Measurements from ENCODE around the gene ANAPC1. TPM values are rescaled to one million over a fixed set of nuclear protein-coding genes. Genes with fewer than 3 reads are reported as not detected.
A peak's percentile ranks its signal among the peaks of the same experiment; 100 is the strongest.

ANAPC1 gene
- total and polyA plus RNA-seq, 9 of the 15 experiments (the other 6 are each of a cell fraction or from before 2014, with no cell fraction given) = 14.0 to 126 (median 78.2) TPM

GRCh38 chr2:111883661-111884591, at the start of gene ANAPC1 (continued):
- peak; percentile 35; the same call in 1 of the 2 replicates for TF ChIP-seq ZNF592 (IDR thresholded peaks at IDR 0.05)
- TF ChIP-seq MBD1 (CRISPR knock-in tag; IDR thresholded peaks at IDR 0.05) = no peak
- TF ChIP-seq POLR3G (IDR thresholded peaks at IDR 0.05; ENCODE audit: extremely low read depth, insufficient read length, insufficient replicate concordance) = no peak
- TF ChIP-seq ZNF644 (tag; IDR thresholded peaks at IDR 0.05; ENCODE audit: low read depth) = no peak
- TF ChIP-seq JUND (IDR thresholded peaks at IDR 0.05; ENCODE audit: borderline replicate concordance, low read depth, low read length) = no peak
- TF ChIP-seq JUND (tag; IDR thresholded peaks at IDR 0.05; ENCODE audit: borderline replicate concordance, low read depth, low read length) = no peak
- no peak; the same call in 1 of the 2 replicates for TF ChIP-seq RNF2 (IDR thresholded peaks at IDR 0.05)
- no peak for TF ChIP-seq NCOA1 (IDR thresholded peaks at IDR 0.05; ENCODE audit: low read depth)
- TF ChIP-seq ZNF449 (CRISPR knock-in tag; IDR thresholded peaks at IDR 0.05) = no peak
- no peak; the same call in 1 of the 2 replicates for TF ChIP-seq HDAC2 (IDR thresholded peaks at IDR 0.05)
- TF ChIP-seq WHSC1 (IDR thresholded peaks at IDR 0.05; ENCODE audit: low read length) = no peak
- TF ChIP-seq, protein P1, sequence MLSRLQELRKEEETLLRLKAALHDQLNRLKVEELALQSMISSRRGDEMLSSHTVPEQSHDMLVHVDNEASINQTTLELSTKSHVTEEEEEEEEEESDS (CRISPR knock-in tag; IDR thresholded peaks at IDR 0.05) = no peak
- TF ChIP-seq MTA2 (IDR thresholded peaks at IDR 0.05; ENCODE audit: low read depth) = no peak
- TF ChIP-seq, protein P2, sequence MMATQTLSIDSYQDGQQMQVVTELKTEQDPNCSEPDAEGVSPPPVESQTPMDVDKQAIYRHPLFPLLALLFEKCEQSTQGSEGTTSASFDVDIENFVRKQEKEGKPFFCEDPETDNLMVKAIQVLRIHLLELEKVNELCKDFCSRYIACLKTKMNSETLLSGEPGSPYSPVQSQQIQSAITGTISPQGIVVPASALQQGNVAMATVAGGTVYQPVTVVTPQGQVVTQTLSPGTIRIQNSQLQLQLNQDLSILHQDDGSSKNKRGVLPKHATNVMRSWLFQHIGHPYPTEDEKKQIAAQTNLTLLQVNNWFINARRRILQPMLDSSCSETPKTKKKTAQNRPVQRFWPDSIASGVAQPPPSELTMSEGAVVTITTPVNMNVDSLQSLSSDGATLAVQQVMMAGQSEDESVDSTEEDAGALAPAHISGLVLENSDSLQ (IDR thresholded peaks at IDR 0.05) = peak; percentile 33
- no peak for TF ChIP-seq CEBPG (CRISPR knock-in tag; IDR thresholded peaks at IDR 0.05)
- TF ChIP-seq CEBPG (tag; conservative IDR thresholded peaks at IDR 0.05 in 1 of 2, IDR thresholded peaks at IDR 0.05 in 1 of 2) = no peak
- TF ChIP-seq NCOA2 (IDR thresholded peaks at IDR 0.05; ENCODE audit: partially characterized antibody in 2 of 2) = no peak
- peak; percentile 63; the same call in 1 of the 2 replicates for TF ChIP-seq GTF2E2 (tag; IDR thresholded peaks at IDR 0.05)
- TF ChIP-seq HOXB6 (CRISPR knock-in tag; IDR thresholded peaks at IDR 0.05; ENCODE audit: borderline replicate concordance) = no peak
- TF ChIP-seq ZKSCAN1 (IDR thresholded peaks at IDR 0.05; ENCODE audit: low read depth, low read length) = no peak

Measured in K562 (cell line).